HEK293 (cell line): ENCODE results near the gene LARP6.

ENCODE experiments used
- BCL11A ChIP-seq: fragments of 450-650 bp; formaldehyde crosslinking; IDR thresholded peaks from 2 replicates; pipeline ENCODE4 v1.5.1; 2016; ENCODE audit warnings: low read depth, missing biosample characterization, missing genetic modification characterization
- KLF1 ChIP-seq: fragments of 450-650 bp; formaldehyde crosslinking; IDR thresholded peaks from 2 replicates; pipeline ENCODE4 v1.5.1; 2016; ENCODE audit warnings: missing biosample characterization, missing genetic modification characterization
- TCF7L2 ChIP-seq: IDR thresholded peaks from 2 replicates; pipeline ENCODE4 v1.6.1; 2011; ENCODE audit warnings: low read depth, mild to moderate bottlenecking, inconsistent platforms, low read length, moderate library complexity, borderline replicate concordance
- YY1 ChIP-seq: fragments of 450-650 bp; formaldehyde crosslinking; IDR thresholded peaks from 2 replicates; pipeline ENCODE4 v1.5.1; 2018; ENCODE audit warnings: missing biosample characterization, missing genetic modification characterization
- YY2 ChIP-seq: fragments of 450-650 bp; formaldehyde crosslinking; IDR thresholded peaks from 2 replicates; pipeline ENCODE4 v1.5.1; 2016; ENCODE audit warnings: missing biosample characterization, missing genetic modification characterization
- ZNF114 ChIP-seq: fragments of 450-650 bp; formaldehyde crosslinking; IDR thresholded peaks from 2 replicates; pipeline ENCODE4 v1.5.0; 2017; ENCODE audit warnings: missing biosample characterization, missing genetic modification characterization
- ZNF558 ChIP-seq: fragments of 450-650 bp; formaldehyde crosslinking; IDR thresholded peaks from 2 replicates; pipeline ENCODE4 v1.5.1; 2016; ENCODE audit warnings: missing biosample characterization, missing genetic modification characterization
- ZNF830 ChIP-seq: fragments of 450-650 bp; IDR thresholded peaks from 2 replicates; pipeline ENCODE4 v1.5.0; 2018; ENCODE audit warnings: missing biosample characterization, missing genetic modification characterization, low read depth, mild to moderate bottlenecking, moderate library complexity
- ZSCAN23 ChIP-seq: fragments of 450-650 bp; formaldehyde crosslinking; IDR thresholded peaks from 2 replicates; pipeline ENCODE4 v1.5.1; 2016; ENCODE audit warnings: missing biosample characterization, missing genetic modification characterization
- TF ChIP-seq, protein P1 (sequence below): fragments of 450-650 bp; formaldehyde crosslinking; IDR thresholded peaks from 2 replicates; pipeline ENCODE4 v1.5.1; 2016; ENCODE audit warnings: missing biosample characterization, missing genetic modification characterization
- TF ChIP-seq, protein P2 (sequence below): fragments of 450-650 bp; formaldehyde crosslinking; IDR thresholded peaks from 2 replicates; pipeline ENCODE4 v1.5.1; 2016; ENCODE audit warnings: missing biosample characterization, missing genetic modification characterization
- TF ChIP-seq, protein P3 (sequence below): fragments of 450-650 bp; formaldehyde crosslinking; conservative IDR thresholded peaks from 2 replicates; pipeline ENCODE4 v1.5.1; 2016; ENCODE audit warnings: low read depth, missing biosample characterization, missing genetic modification characterization
- TF ChIP-seq, protein P4 (sequence below): fragments of 450-650 bp; formaldehyde crosslinking; IDR thresholded peaks from 2 replicates; pipeline ENCODE4 v1.5.1; 2016; ENCODE audit warnings: missing biosample characterization, missing genetic modification characterization
- TF ChIP-seq, protein P5 (sequence below): fragments of 450-650 bp; formaldehyde crosslinking; IDR thresholded peaks from 2 replicates; pipeline ENCODE4 v1.5.1; 2016; ENCODE audit warnings: missing biosample characterization, missing genetic modification characterization, low read depth

DNA sequence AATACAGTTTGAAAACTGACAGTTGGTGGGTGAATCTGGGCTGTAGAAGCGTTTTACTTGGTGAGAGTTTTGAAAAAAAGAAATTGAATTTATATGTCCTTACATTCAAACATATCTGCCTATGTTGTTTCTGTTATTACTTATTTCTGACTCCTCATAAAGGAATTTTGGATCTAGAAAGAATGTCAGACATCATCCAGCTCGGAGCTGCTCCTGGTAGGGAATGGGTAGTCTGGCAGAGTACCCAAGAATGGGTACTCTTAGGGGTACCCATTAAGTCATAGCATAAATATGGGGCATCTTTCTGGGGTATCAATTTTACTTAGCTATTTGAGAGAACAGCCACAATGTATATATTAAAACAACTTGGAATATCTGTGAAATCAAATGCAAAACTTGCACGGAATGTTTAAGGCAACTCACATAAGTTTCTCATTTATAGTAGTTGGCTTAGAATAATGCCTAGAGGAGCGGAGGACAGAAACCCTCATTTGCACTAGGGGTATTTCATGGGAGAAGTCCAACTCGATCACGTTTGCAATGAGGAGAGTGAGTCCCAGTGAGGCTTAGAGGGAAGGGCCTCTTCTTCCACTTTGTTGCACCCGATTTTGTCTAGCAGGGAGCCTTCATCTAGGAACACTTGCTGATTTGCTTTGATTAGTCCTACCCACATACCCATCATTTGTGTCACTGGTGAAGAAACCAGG is 2.4 kb upstream of the LARP6 start:
- TF ChIP-seq, protein P1, sequence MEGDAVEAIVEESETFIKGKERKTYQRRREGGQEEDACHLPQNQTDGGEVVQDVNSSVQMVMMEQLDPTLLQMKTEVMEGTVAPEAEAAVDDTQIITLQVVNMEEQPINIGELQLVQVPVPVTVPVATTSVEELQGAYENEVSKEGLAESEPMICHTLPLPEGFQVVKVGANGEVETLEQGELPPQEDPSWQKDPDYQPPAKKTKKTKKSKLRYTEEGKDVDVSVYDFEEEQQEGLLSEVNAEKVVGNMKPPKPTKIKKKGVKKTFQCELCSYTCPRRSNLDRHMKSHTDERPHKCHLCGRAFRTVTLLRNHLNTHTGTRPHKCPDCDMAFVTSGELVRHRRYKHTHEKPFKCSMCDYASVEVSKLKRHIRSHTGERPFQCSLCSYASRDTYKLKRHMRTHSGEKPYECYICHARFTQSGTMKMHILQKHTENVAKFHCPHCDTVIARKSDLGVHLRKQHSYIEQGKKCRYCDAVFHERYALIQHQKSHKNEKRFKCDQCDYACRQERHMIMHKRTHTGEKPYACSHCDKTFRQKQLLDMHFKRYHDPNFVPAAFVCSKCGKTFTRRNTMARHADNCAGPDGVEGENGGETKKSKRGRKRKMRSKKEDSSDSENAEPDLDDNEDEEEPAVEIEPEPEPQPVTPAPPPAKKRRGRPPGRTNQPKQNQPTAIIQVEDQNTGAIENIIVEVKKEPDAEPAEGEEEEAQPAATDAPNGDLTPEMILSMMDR: no peak
- no peak for TF ChIP-seq ZSCAN23 (tag by site-specific recombination)
- no peak for TF ChIP-seq TCF7L2
- TF ChIP-seq YY1: no peak
- TF ChIP-seq, protein P2, sequence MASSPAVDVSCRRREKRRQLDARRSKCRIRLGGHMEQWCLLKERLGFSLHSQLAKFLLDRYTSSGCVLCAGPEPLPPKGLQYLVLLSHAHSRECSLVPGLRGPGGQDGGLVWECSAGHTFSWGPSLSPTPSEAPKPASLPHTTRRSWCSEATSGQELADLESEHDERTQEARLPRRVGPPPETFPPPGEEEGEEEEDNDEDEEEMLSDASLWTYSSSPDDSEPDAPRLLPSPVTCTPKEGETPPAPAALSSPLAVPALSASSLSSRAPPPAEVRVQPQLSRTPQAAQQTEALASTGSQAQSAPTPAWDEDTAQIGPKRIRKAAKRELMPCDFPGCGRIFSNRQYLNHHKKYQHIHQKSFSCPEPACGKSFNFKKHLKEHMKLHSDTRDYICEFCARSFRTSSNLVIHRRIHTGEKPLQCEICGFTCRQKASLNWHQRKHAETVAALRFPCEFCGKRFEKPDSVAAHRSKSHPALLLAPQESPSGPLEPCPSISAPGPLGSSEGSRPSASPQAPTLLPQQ (tag by site-specific recombination): no peak
- TF ChIP-seq, protein P3, sequence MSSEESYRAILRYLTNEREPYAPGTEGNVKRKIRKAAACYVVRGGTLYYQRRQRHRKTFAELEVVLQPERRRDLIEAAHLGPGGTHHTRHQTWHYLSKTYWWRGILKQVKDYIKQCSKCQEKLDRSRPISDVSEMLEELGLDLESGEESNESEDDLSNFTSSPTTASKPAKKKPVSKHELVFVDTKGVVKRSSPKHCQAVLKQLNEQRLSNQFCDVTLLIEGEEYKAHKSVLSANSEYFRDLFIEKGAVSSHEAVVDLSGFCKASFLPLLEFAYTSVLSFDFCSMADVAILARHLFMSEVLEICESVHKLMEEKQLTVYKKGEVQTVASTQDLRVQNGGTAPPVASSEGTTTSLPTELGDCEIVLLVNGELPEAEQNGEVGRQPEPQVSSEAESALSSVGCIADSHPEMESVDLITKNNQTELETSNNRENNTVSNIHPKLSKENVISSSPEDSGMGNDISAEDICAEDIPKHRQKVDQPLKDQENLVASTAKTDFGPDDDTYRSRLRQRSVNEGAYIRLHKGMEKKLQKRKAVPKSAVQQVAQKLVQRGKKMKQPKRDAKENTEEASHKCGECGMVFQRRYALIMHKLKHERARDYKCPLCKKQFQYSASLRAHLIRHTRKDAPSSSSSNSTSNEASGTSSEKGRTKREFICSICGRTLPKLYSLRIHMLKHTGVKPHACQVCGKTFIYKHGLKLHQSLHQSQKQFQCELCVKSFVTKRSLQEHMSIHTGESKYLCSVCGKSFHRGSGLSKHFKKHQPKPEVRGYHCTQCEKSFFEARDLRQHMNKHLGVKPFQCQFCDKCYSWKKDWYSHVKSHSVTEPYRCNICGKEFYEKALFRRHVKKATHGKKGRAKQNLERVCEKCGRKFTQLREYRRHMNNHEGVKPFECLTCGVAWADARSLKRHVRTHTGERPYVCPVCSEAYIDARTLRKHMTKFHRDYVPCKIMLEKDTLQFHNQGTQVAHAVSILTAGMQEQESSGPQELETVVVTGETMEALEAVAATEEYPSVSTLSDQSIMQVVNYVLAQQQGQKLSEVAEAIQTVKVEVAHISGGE: no peak
- TF ChIP-seq ZNF558: no peak
- TF ChIP-seq YY2 (tag by site-specific recombination): no peak
- no peak for TF ChIP-seq BCL11A (tag by site-specific recombination)
- TF ChIP-seq, protein P4, sequence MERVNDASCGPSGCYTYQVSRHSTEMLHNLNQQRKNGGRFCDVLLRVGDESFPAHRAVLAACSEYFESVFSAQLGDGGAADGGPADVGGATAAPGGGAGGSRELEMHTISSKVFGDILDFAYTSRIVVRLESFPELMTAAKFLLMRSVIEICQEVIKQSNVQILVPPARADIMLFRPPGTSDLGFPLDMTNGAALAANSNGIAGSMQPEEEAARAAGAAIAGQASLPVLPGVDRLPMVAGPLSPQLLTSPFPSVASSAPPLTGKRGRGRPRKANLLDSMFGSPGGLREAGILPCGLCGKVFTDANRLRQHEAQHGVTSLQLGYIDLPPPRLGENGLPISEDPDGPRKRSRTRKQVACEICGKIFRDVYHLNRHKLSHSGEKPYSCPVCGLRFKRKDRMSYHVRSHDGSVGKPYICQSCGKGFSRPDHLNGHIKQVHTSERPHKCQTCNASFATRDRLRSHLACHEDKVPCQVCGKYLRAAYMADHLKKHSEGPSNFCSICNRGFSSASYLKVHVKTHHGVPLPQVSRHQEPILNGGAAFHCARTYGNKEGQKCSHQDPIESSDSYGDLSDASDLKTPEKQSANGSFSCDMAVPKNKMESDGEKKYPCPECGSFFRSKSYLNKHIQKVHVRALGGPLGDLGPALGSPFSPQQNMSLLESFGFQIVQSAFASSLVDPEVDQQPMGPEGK: no peak
- no peak for TF ChIP-seq ZNF830 (tag by site-specific recombination)
- no peak for TF ChIP-seq KLF1 (tag by site-specific recombination)
- TF ChIP-seq ZNF114 (tag by site-specific recombination): no peak
- TF ChIP-seq, protein P5, sequence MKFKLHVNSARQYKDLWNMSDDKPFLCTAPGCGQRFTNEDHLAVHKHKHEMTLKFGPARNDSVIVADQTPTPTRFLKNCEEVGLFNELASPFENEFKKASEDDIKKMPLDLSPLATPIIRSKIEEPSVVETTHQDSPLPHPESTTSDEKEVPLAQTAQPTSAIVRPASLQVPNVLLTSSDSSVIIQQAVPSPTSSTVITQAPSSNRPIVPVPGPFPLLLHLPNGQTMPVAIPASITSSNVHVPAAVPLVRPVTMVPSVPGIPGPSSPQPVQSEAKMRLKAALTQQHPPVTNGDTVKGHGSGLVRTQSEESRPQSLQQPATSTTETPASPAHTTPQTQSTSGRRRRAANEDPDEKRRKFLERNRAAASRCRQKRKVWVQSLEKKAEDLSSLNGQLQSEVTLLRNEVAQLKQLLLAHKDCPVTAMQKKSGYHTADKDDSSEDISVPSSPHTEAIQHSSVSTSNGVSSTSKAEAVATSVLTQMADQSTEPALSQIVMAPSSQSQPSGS (tag by site-specific recombination): no peak
